ENCODE data around the gene CCR6. TPM values are rescaled to one million over a fixed set of nuclear protein-coding genes. Genes with fewer than 3 reads are reported as not detected.
"Not testable (repeated sequence)": the region's sequence is repeated elsewhere in the genome, so short reads cannot be mapped to it uniquely, and the experiment has no call there.

The CCR6 gene
- total RNA-seq, 1 experiment from 2014 or later = not detected

DNA sequence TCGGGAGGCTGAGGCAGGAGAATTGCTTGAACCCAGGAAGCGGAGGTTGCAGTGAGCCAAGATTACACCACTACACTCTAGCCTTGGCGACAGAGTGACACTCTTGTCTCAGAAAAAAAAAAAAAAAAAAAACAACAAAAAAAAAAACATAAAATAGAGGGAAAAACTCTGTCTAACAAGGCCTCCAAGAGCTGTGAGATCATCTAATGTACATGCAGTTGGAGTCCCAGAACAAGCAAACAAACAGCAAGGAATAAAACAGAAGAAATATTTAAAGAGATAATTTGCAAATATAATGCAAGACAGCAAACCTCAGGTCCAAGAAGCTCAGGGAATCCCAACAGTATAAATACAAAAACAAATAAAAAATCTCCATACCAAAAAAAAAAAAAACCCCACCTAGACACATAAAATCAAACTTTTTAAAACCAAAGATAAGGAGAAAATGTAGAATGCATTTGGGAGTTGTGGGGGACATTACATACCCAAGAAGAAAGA lies 35.0 kb upstream of the CCR6 start:
- no peaks in the 10 kb centered on the region for H4K20me1 ChIP-seq (ENCODE audit: control insufficient read depth, insufficient read depth, insufficient read length)
- H2BK12ac ChIP-seq (ENCODE audit: insufficient read length, low read depth, low read length) = no peak overlapping the region
- no peak overlapping the region for H3K4me2 ChIP-seq (ENCODE audit: insufficient read depth, insufficient read length, low read length)
- Mint-ChIP-seq H3K36me3 (ENCODE audit: insufficient read depth in 1 of 3, low read depth in 3 of 3) (peaks cover 4 to 14% (median 14%) of the 10 kb centered on the region in 3 experiments), H3K4me3 (no peak overlapping the region), H3K9me3 (peaks cover 25 to 36% of the 10 kb centered on the region in 2 experiments), H3K4me1 (no peaks in the 10 kb centered on the region), H3K27me3 (ENCODE audit: low read depth) (peaks cover 8% of the 10 kb centered on the region), H3K27ac (no peak overlapping the region)
- TF ChIP-seq, protein P1, sequence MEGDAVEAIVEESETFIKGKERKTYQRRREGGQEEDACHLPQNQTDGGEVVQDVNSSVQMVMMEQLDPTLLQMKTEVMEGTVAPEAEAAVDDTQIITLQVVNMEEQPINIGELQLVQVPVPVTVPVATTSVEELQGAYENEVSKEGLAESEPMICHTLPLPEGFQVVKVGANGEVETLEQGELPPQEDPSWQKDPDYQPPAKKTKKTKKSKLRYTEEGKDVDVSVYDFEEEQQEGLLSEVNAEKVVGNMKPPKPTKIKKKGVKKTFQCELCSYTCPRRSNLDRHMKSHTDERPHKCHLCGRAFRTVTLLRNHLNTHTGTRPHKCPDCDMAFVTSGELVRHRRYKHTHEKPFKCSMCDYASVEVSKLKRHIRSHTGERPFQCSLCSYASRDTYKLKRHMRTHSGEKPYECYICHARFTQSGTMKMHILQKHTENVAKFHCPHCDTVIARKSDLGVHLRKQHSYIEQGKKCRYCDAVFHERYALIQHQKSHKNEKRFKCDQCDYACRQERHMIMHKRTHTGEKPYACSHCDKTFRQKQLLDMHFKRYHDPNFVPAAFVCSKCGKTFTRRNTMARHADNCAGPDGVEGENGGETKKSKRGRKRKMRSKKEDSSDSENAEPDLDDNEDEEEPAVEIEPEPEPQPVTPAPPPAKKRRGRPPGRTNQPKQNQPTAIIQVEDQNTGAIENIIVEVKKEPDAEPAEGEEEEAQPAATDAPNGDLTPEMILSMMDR (conservative IDR thresholded peaks at IDR 0.05) = no peak
- no peaks in the 10 kb centered on the region for H3K4me1 ChIP-seq (ENCODE audit: insufficient read depth, low read length)
- no peak overlapping the region for H4K5ac ChIP-seq (ENCODE audit: insufficient read length, low read depth, low read length)
- no peak overlapping the region for H3K23ac ChIP-seq (ENCODE audit: insufficient read length, low read depth, low read length)
- H4K8ac ChIP-seq (replicated peaks; ENCODE audit: insufficient read length, low read depth, low read length) = no peak overlapping the region
- no peak overlapping the region for H3K27ac ChIP-seq (ENCODE audit: insufficient read length, low read depth, low read length)
- H3K79me2 ChIP-seq (ENCODE audit: insufficient read depth, low read length) = no peaks in the 10 kb centered on the region
- no peak for DNase-seq
- H3K56ac ChIP-seq (ENCODE audit: insufficient read length, low read depth, low read length) = no peak overlapping the region
- H2BK120ac ChIP-seq (ENCODE audit: low read depth, low read length, poor library complexity, severe bottlenecking) = no peak overlapping the region
- H2AK5ac ChIP-seq (ENCODE audit: insufficient read length, low read length) = no peak overlapping the region
- H3K9ac ChIP-seq (ENCODE audit: extremely low read depth, insufficient read length, low read length) = no peak overlapping the region
- no peaks in the 10 kb centered on the region for H3K79me1 ChIP-seq (ENCODE audit: insufficient read depth, low read depth, low read length, poor library complexity, severe bottlenecking)
- H2BK15ac ChIP-seq (ENCODE audit: low read depth, low read length) = no peak overlapping the region
- no peak overlapping the region for H2BK5ac ChIP-seq (ENCODE audit: insufficient read length, low read length)
- H3K9me3 ChIP-seq (ENCODE audit: control insufficient read depth, low read depth, low read length) = no peaks in the 10 kb centered on the region
- H3K4ac ChIP-seq (ENCODE audit: low read depth, low read length) = no peak overlapping the region
- no peak overlapping the region for H3K14ac ChIP-seq (ENCODE audit: insufficient read depth, low read length)
- no peak overlapping the region for H2AFZ ChIP-seq (ENCODE audit: low read length)
- H3T11ph ChIP-seq (ENCODE audit: low read length) = no peak overlapping the region
- H3K18ac ChIP-seq (ENCODE audit: insufficient read length, low read depth, low read length) = no peak overlapping the region
- no peaks in the 10 kb centered on the region for H3K23me2 ChIP-seq (ENCODE audit: insufficient read length, low read depth, low read length, poor library complexity, severe bottlenecking)
- no CpG with 5 or more reads among the region's 3 CpGs for WGBS (ENCODE audit: extremely low coverage, insufficient read length, low lambda C conversion rate)
- H2BK20ac ChIP-seq (ENCODE audit: low read depth, low read length, poor library complexity, severe bottlenecking) = no peak overlapping the region
- no peak overlapping the region for H4K91ac ChIP-seq (ENCODE audit: insufficient read length, low read depth, low read length)
- no peaks in the 10 kb centered on the region for H3K27me3 ChIP-seq (ENCODE audit: insufficient read depth, low read length)

DNA sequence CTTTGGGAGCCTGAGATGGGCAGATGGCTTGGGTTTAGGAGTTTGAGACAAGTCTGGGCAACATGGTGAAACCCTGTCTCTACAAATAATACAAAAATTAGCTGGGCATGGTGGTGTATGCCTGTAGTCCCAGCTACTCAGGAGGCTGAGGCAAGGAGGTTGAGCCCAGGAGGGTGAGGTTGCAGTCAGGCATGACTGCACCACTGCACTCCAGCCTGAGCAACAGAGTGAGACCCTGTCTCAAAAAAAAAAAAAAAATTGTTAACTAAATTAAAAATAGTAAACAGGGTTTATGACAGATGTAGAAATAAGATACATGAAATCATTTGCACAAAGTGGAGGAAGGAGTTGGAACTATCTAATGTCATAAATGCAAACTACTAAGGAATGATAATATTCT lies 34.2 kb upstream of the CCR6 start:
- H3K79me2 ChIP-seq (ENCODE audit: insufficient read depth, low read length); H2AK5ac ChIP-seq (ENCODE audit: insufficient read length, low read length); H2BK15ac ChIP-seq (ENCODE audit: low read depth, low read length); H3K14ac ChIP-seq (ENCODE audit: insufficient read depth, low read length); H3K9me3 ChIP-seq (ENCODE audit: control insufficient read depth, low read depth, low read length); H4K20me1 ChIP-seq (ENCODE audit: control insufficient read depth, insufficient read depth, insufficient read length); H3K4me3 Mint-ChIP-seq; H3T11ph ChIP-seq (ENCODE audit: low read length); H3K4me2 ChIP-seq (ENCODE audit: insufficient read depth, insufficient read length, low read length); H2BK120ac ChIP-seq (ENCODE audit: low read depth, low read length, poor library complexity, severe bottlenecking); H3K27ac Mint-ChIP-seq; H3K27ac ChIP-seq (ENCODE audit: insufficient read length, low read depth, low read length); H3K9ac ChIP-seq (ENCODE audit: extremely low read depth, insufficient read length, low read length); H4K5ac ChIP-seq (ENCODE audit: insufficient read length, low read depth, low read length); H2BK20ac ChIP-seq (ENCODE audit: low read depth, low read length, poor library complexity, severe bottlenecking); H4K91ac ChIP-seq (ENCODE audit: insufficient read length, low read depth, low read length); H3K4ac ChIP-seq (ENCODE audit: low read depth, low read length); H2AFZ ChIP-seq (ENCODE audit: low read length); H3K18ac ChIP-seq (ENCODE audit: insufficient read length, low read depth, low read length); H3K27me3 ChIP-seq (ENCODE audit: insufficient read depth, low read length); H3K27me3 Mint-ChIP-seq (ENCODE audit: low read depth); H3K4me1 ChIP-seq (ENCODE audit: insufficient read depth, low read length); H3K23ac ChIP-seq (ENCODE audit: insufficient read length, low read depth, low read length); H3K79me1 ChIP-seq (ENCODE audit: insufficient read depth, low read depth, low read length, poor library complexity, severe bottlenecking); H3K56ac ChIP-seq (ENCODE audit: insufficient read length, low read depth, low read length); H3K4me1 Mint-ChIP-seq; H4K8ac ChIP-seq (replicated peaks; ENCODE audit: insufficient read length, low read depth, low read length); H2BK12ac ChIP-seq (ENCODE audit: insufficient read length, low read depth, low read length); DNase-seq; H2BK5ac ChIP-seq (ENCODE audit: insufficient read length, low read length); H3K23me2 ChIP-seq (ENCODE audit: insufficient read length, low read depth, low read length, poor library complexity, severe bottlenecking): not testable (repeated sequence)
- H3K9me3 Mint-ChIP-seq = peaks cover 25 to 29% of the 10 kb centered on the region in 2 experiments
- peaks cover 4 to 14% (median 14%) of the 10 kb centered on the region in 3 experiments for H3K36me3 Mint-ChIP-seq (ENCODE audit: insufficient read depth in 1 of 3, low read depth in 3 of 3)
